NT2/D1 (cell line): ENCODE data around the gene NR2F1-AS1.

ENCODE experiments used
- YY1 ChIP-seq: IDR thresholded peaks from 2 replicates; pipeline ENCODE4 v1.6.1; 2011; ENCODE audit not compliant: insufficient read length, insufficient read depth
- ZNF274 ChIP-seq: IDR thresholded peaks from 2 replicates; pipeline ENCODE4 v1.6.1; 2011; ENCODE audit warnings: mild to moderate bottlenecking, low read depth, low read length

DNA sequence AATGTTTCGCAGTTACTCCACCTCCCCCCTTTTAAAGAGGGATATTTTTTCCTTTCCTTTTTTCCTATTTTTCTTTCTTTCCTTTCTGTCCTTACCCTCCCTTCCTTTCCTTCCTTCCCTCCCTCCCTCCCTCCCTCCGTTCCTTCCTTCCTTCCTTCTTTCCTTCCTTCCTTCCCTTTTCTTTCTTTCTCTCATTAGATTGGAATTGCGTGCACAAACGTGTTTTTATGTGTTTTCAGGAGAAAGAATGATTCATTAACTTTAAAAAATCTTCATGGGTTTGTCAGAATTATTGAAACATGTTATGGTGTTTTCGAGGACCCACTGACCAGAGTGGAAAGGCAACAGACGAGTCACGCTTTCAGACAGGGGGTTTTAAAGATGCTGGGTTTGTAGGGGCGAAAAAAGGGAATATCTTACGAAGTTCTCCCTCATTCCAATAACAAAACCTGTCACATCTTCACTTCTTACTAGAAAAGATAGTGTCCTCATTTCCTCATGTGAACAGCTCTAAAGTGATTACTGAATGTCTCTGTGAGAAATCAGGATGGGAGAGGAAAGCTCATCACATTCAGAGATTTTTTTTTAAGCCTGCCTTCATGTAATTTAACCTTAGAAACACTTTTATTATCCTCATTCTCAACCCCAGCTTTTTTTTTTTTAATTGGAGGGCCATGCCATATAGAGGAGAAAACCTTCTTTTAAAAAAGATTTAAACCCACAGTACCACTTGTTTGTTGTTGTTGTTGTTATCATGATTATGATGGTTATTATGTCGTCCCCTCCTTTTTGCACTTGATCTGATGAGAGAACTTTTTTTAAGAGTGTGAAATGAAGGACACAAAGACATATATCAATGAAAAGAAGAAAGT lies 23.9 kb upstream of the NR2F1-AS1 start:
- TF ChIP-seq YY1: no peak
- no peak for TF ChIP-seq ZNF274
